Measurements from ENCODE around the gene RASAL1. TPM values are rescaled to one million over a fixed set of nuclear protein-coding genes. Genes with fewer than 3 reads are reported as not detected.

Gene RASAL1
- polyA plus RNA-seq, 3 donors from 2014 or later, result not detected

- H3K9me3 Mint-ChIP-seq, result peaks cover 0 to 2% (median 0%) of the 10 kb centered on the region in 6 donors
- peak; percentile 43 to 49 (median 44) for DNase-seq
- peaks cover 0 to 4% (median 2%) of the 10 kb centered on the region in 3 donors for H3K27me3 Mint-ChIP-seq (ENCODE audit: low read depth in 3 of 3)
- no peak overlapping the region for H3K4me3 Mint-ChIP-seq
- H3K4me1 Mint-ChIP-seq, result peaks cover 7 to 9% of the 10 kb centered on the region in 2 donors
- no peaks in the 10 kb centered on the region for H3K36me3 Mint-ChIP-seq
- H3K27ac Mint-ChIP-seq, result peak overlapping the region in 1 of 6 donors; percentile 21
Observed at GRCh38 chr12:113098441-113099028, 37.0 kb downstream of the RASAL1 start.

GRCh38 chr12:113097716-113098440 is 37.7 kb downstream of the RASAL1 start:
- Mint-ChIP-seq H3K36me3 (no peaks in the 10 kb centered on the region), H3K27ac (no peak overlapping the region), H3K4me3 (no peak overlapping the region), H3K4me1 (peaks cover 8 to 11% of the 10 kb centered on the region in 2 donors), H3K9me3 (peaks cover 0 to 1% (median 0%) of the 10 kb centered on the region in 6 donors), H3K27me3 (ENCODE audit: low read depth in 3 of 3) (peaks cover 0 to 4% (median 2%) of the 10 kb centered on the region in 3 donors)
- no peak for DNase-seq

GRCh38 chr12:113096675-113097461 is 38.7 kb downstream of the RASAL1 start:
- Mint-ChIP-seq H3K27me3 (ENCODE audit: low read depth in 3 of 3) (peaks cover 0 to 3% (median 3%) of the 10 kb centered on the region in 3 donors), H3K4me1 (peaks cover 18 to 21% of the 10 kb centered on the region in 2 donors), H3K4me3 (no peak overlapping the region), H3K27ac (no peak overlapping the region), H3K9me3 (no peaks in the 10 kb centered on the region), H3K36me3 (no peaks in the 10 kb centered on the region)
- no peak for DNase-seq

GRCh38 chr12:113095405-113095804 is 40.2 kb downstream of the RASAL1 start:
- H3K4me1 Mint-ChIP-seq, result peaks cover 31% of the 10 kb centered on the region in 2 donors
- H3K36me3 Mint-ChIP-seq, result no peaks in the 10 kb centered on the region
- DNase-seq, result no peak
- H3K9me3 Mint-ChIP-seq, result no peaks in the 10 kb centered on the region
- H3K4me3 Mint-ChIP-seq, result peak overlapping the region in 1 of 5 donors; percentile 45
- H3K27ac Mint-ChIP-seq, result peak overlapping the region in 3 of 6 donors; percentile 57 to 79 (median 64)
- H3K27me3 Mint-ChIP-seq (ENCODE audit: low read depth in 3 of 3), result peaks cover 0 to 2% (median 1%) of the 10 kb centered on the region in 3 donors

- Mint-ChIP-seq H3K36me3 (no peaks in the 10 kb centered on the region), H3K9me3 (no peaks in the 10 kb centered on the region), H3K27ac (no peak overlapping the region), H3K4me3 (no peak overlapping the region), H3K27me3 (ENCODE audit: low read depth in 3 of 3) (peaks cover 0 to 2% (median 1%) of the 10 kb centered on the region in 3 donors), H3K4me1 (peaks cover 35 to 37% of the 10 kb centered on the region in 2 donors)
- DNase-seq, result no peak
Observed at GRCh38 chr12:113094738-113095137, 40.8 kb downstream of the RASAL1 start.

GRCh38 chr12:113093409-113094101 is 42.0 kb downstream of the RASAL1 start:
- Mint-ChIP-seq H3K4me3 (peak overlapping the region in 2 of 5 donors; percentile 19 to 38), H3K27me3 (ENCODE audit: low read depth in 3 of 3) (peaks cover 0 to 5% (median 1%) of the 10 kb centered on the region in 3 donors), H3K27ac (peak overlapping the region in 1 of 6 donors; percentile 64), H3K4me1 (peaks cover 47 to 49% of the 10 kb centered on the region in 2 donors), H3K9me3 (no peaks in the 10 kb centered on the region), H3K36me3 (no peaks in the 10 kb centered on the region)
- DNase-seq, result no peak

GRCh38 chr12:113092607-113093408 is 42.8 kb downstream of the RASAL1 start:
- Mint-ChIP-seq H3K27me3 (ENCODE audit: low read depth in 3 of 3) (peaks cover 0 to 5% (median 1%) of the 10 kb centered on the region in 3 donors), H3K4me1 (peaks cover 55 to 57% of the 10 kb centered on the region in 2 donors), H3K4me3 (peak overlapping the region; percentile 62 to 81 (median 79)), H3K9me3 (no peaks in the 10 kb centered on the region), H3K36me3 (no peaks in the 10 kb centered on the region), H3K27ac (peak overlapping the region in 2 of 6 donors; percentile 54 to 68)
- DNase-seq, result peak in 1 of 3 donors; percentile 29

- peak overlapping the region in 4 of 6 donors; percentile 37 to 82 (median 66) for H3K27ac Mint-ChIP-seq
- peaks cover 68 to 70% of the 10 kb centered on the region in 2 donors for H3K4me1 Mint-ChIP-seq
- H3K4me3 Mint-ChIP-seq, result peak overlapping the region in 2 of 5 donors; percentile 2 to 18
- H3K9me3 Mint-ChIP-seq, result no peaks in the 10 kb centered on the region
- no peak for DNase-seq
- peaks cover 0 to 3% (median 1%) of the 10 kb centered on the region in 3 donors for H3K27me3 Mint-ChIP-seq (ENCODE audit: low read depth in 3 of 3)
- H3K36me3 Mint-ChIP-seq, result no peaks in the 10 kb centered on the region
Observed at GRCh38 chr12:113091506-113091905, 44.1 kb downstream of the RASAL1 start.

GRCh38 chr12:113090740-113091139 is 44.8 kb downstream of the RASAL1 start:
- H3K9me3 Mint-ChIP-seq, result no peaks in the 10 kb centered on the region
- no peak for DNase-seq
- H3K4me3 Mint-ChIP-seq, result no peak overlapping the region
- H3K36me3 Mint-ChIP-seq, result no peaks in the 10 kb centered on the region
- H3K27ac Mint-ChIP-seq, result peak overlapping the region in 4 of 6 donors; percentile 36 to 78 (median 66)
- peaks cover 75 to 77% of the 10 kb centered on the region in 2 donors for H3K4me1 Mint-ChIP-seq
- peaks cover 2 to 6% (median 4%) of the 10 kb centered on the region in 3 donors for H3K27me3 Mint-ChIP-seq (ENCODE audit: low read depth in 3 of 3)

- Mint-ChIP-seq H3K9me3 (no peaks in the 10 kb centered on the region), H3K4me3 (peak overlapping the region in 3 of 5 donors; percentile 39 to 70 (median 61)), H3K27ac (peak overlapping the region; percentile 65 to 90 (median 78)), H3K27me3 (ENCODE audit: low read depth in 3 of 3) (peaks cover 2 to 6% (median 4%) of the 10 kb centered on the region in 3 donors), H3K4me1 (peaks cover 76 to 80% of the 10 kb centered on the region in 2 donors), H3K36me3 (no peaks in the 10 kb centered on the region)
- no peak for DNase-seq
Observed at GRCh38 chr12:113089839-113090238, 45.7 kb downstream of the RASAL1 start.

GRCh38 chr12:113088971-113089756 is 46.4 kb downstream of the RASAL1 start:
- no peaks in the 10 kb centered on the region for H3K9me3 Mint-ChIP-seq
- peak overlapping the region in 4 of 5 donors; percentile 61 to 70 (median 66) for H3K4me3 Mint-ChIP-seq
- H3K36me3 Mint-ChIP-seq, result no peaks in the 10 kb centered on the region
- H3K27me3 Mint-ChIP-seq (ENCODE audit: low read depth in 3 of 3), result peaks cover 2 to 6% (median 4%) of the 10 kb centered on the region in 3 donors
- peak; percentile 34 to 51 (median 42) for DNase-seq
- peak overlapping the region; percentile 65 to 90 (median 82) for H3K27ac Mint-ChIP-seq
- H3K4me1 Mint-ChIP-seq, result peaks cover 83 to 86% of the 10 kb centered on the region in 2 donors

- Mint-ChIP-seq H3K4me1 (peaks cover 91 to 98% of the 10 kb centered on the region in 2 donors), H3K27me3 (ENCODE audit: low read depth in 3 of 3) (peaks cover 4 to 6% (median 6%) of the 10 kb centered on the region in 3 donors), H3K4me3 (peak overlapping the region in 4 of 5 donors; percentile 24 to 61 (median 36)), H3K27ac (peak overlapping the region; percentile 65 to 90 (median 84)), H3K9me3 (no peaks in the 10 kb centered on the region), H3K36me3 (no peaks in the 10 kb centered on the region)
- no peak for DNase-seq
Observed at GRCh38 chr12:113088037-113088436, 47.5 kb downstream of the RASAL1 start.
